GM12878 (cell line): Measurements from ENCODE around the gene CAMTA1. TPM values are rescaled to one million over a fixed set of nuclear protein-coding genes. Genes with fewer than 3 reads are reported as not detected.

ENCODE experiments used
- ATAC-seq: fragments of 200-7000 bp; cut with Tn5 transposase; 3 replicates; pipeline ENCODE4 v1.9.1; 2020; ENCODE audit warnings: mild to moderate bottlenecking, moderate library complexity
- BruUV-seq: library from RNA; stranded (reverse); fragments of 400-500 nt; replicated peaks from 2 replicates; lab custom pipeline; 2021; lab: Mats Ljungman, UMichigan
- CTCF ChIA-PET: fragments of 300-600 bp; sonication (Branson Sonifier 250); formaldehyde crosslinking; extraction: SDS; loops from one replicate; lab custom pipeline; 2021; ENCODE audit warnings: inconsistent platforms; lab: Yijun Ruan, JAX
- POLR2A ChIA-PET: fragments of 350-600 bp; formaldehyde crosslinking; extraction: SDS; loops from one replicate; lab custom pipeline; 2021; ENCODE audit warnings: inconsistent platforms; lab: Charles Lee
- RAD21 ChIA-PET: fragments of 300-600 bp; sonication (Branson Sonifier 250); formaldehyde crosslinking; loops from one replicate; lab custom pipeline; 2023; ENCODE audit warnings: antibody characterized with exemption; ENCODE audit not compliant: unreplicated experiment; lab: Charles Lee
- SMC1A ChIA-PET: fragments of 300-600 bp; sonication (Branson Sonifier 250); formaldehyde crosslinking; loops from one replicate; lab custom pipeline; 2023; ENCODE audit not compliant: unreplicated experiment, uncharacterized antibody; lab: Charles Lee
- DNase-seq: peaks from one replicate; pipeline ENCODE4 v3.0.0-alpha.2; 2011; ENCODE audit warnings: low read depth, low spot score
- FAIRE-seq: peaks from 3 replicates; lab custom pipeline; 2011; peaks lifted over from hg19 to GRCh38; lab: Jason Lieb, UNC
- H2AFZ ChIP-seq: 2 replicates; pipeline ENCODE4 v1.6.0; 2011; ENCODE audit warnings: low read depth, low read length, control low read depth; ENCODE audit not compliant: control insufficient read depth
- H3K27ac ChIP-seq: 2 replicates; pipeline ENCODE4 v1.5.1; 2011; ENCODE audit warnings: control low read depth; ENCODE audit not compliant: control insufficient read depth, insufficient read depth
- H3K27me3 ChIP-seq, 2 experiments: replicated peaks in 1 of 2; 2 replicates each; pipeline versions ENCODE4 v1.6.0 to v1.6.1; 2011; ENCODE audit warnings: low read length in 1 of 2; ENCODE audit not compliant: control insufficient read depth in 2 of 2, insufficient read depth in 2 of 2
- H3K36me3 ChIP-seq, 2 experiments: 2 replicates each; pipeline ENCODE4 v1.5.1; 2011; ENCODE audit warnings: low read length in 1 of 2; ENCODE audit not compliant: control insufficient read depth in 2 of 2, insufficient read depth in 2 of 2
- H3K4me1 ChIP-seq: 2 replicates; pipeline ENCODE4 v1.6.1; 2011; ENCODE audit warnings: mild to moderate bottlenecking, low read length, moderate library complexity, mixed read lengths; ENCODE audit not compliant: control insufficient read depth, insufficient read depth
- H3K4me2 ChIP-seq: 2 replicates; pipeline ENCODE4 v1.6.0; 2011; ENCODE audit warnings: control low read depth; ENCODE audit not compliant: control insufficient read depth, insufficient read depth
- H3K4me3 ChIP-seq: fragments of 200-600 bp; sonication (generic); 2 replicates; pipeline ENCODE4 v1.5.1; 2016
- H3K79me2 ChIP-seq: 2 replicates; pipeline ENCODE4 v1.6.0; 2011; ENCODE audit warnings: low read length; ENCODE audit not compliant: control insufficient read depth, insufficient read depth
- H3K9ac ChIP-seq: 2 replicates; pipeline ENCODE4 v1.8.0; 2011; ENCODE audit warnings: low read length, control low read depth, mixed read lengths; ENCODE audit not compliant: control insufficient read depth, insufficient read depth
- H3K9me3 ChIP-seq: replicated peaks from 3 replicates; pipeline ENCODE4 v1.5.1; 2011; ENCODE audit warnings: mild to moderate bottlenecking, low read length; ENCODE audit not compliant: control insufficient read depth, insufficient read depth
- H4K20me1 ChIP-seq: 2 replicates; pipeline ENCODE4 v1.6.0; 2011; ENCODE audit not compliant: control insufficient read depth, insufficient read depth
- CREM ChIP-seq: IDR thresholded peaks from 2 replicates; pipeline ENCODE4 v1.6.1; 2014; ENCODE audit warnings: antibody characterized with exemption, low read depth
- HDAC6 ChIP-seq: fragments of 200-600 bp; sonication (generic); IDR thresholded peaks from one replicate; pipeline ENCODE4 v1.8.0; 2017; ENCODE audit warnings: antibody characterized with exemption; ENCODE audit not compliant: unreplicated experiment
- KDM1A ChIP-seq: fragments of 200-600 bp; sonication (generic); IDR thresholded peaks from 2 replicates; pipeline ENCODE4 v1.6.1; 2016; ENCODE audit warnings: borderline replicate concordance
- MTA3 ChIP-seq: IDR thresholded peaks from 2 replicates; pipeline ENCODE4 v1.6.1; 2012; ENCODE audit warnings: low read length, inconsistent platforms, borderline replicate concordance
- RAD51 ChIP-seq: fragments of 450-650 bp; IDR thresholded peaks from 2 replicates; pipeline ENCODE4 v1.6.1; 2016; ENCODE audit warnings: moderate library complexity, mild to moderate bottlenecking, inconsistent platforms
- SIX5 ChIP-seq: IDR thresholded peaks from 2 replicates; pipeline ENCODE4 v1.6.1; 2011; ENCODE audit warnings: mild to moderate bottlenecking, low read depth, low read length, moderate library complexity; ENCODE audit not compliant: severe bottlenecking
- SREBF2 ChIP-seq: IDR thresholded peaks from 2 replicates; pipeline ENCODE4 v1.6.1; 2012; ENCODE audit warnings: mild to moderate bottlenecking, low read length
- ZBED1 ChIP-seq: IDR thresholded peaks from 2 replicates; pipeline ENCODE4 v1.6.1; 2016; ENCODE audit warnings: borderline replicate concordance
- ZZZ3 ChIP-seq: IDR thresholded peaks from 2 replicates; pipeline ENCODE4 v1.6.1; 2011; ENCODE audit warnings: low read depth; ENCODE audit not compliant: control insufficient read depth, insufficient read length
- WGBS: methylation state at CpG from one replicate; pipeline ENCODE4 v1.1.6; 2016; ENCODE audit warnings: low lambda C conversion rate; ENCODE audit not compliant: insufficient replicate concordance, insufficient coverage; ENCODE audit errors: missing lambda C conversion rate; 5-methylcytosine and 5-hydroxymethylcytosine counted together
- in situ Hi-C: fragments of 300-500 bp; cut with MboI; formaldehyde crosslinking; loops from 9 replicates; pipeline ENCODE4 v1.14.3; 2018; ENCODE audit warnings: mixed read lengths
- intact Hi-C: fragments of 100-400 bp; cut with micrococcal nuclease; formaldehyde crosslinking; loops from one replicate; pipeline ENCODE4 v1.14.2; 2022; ENCODE audit not compliant: unreplicated experiment
- polyA plus RNA-seq, 11 experiments: library from polyadenylated mRNA; depleted of rRNA in 4 of 11; unstranded in 6 of 11; stranded (reverse) in 5 of 11; fragments of >200 nt; fragmentation: Nextera tagmentation in 4 of 11; fragmentation: Illumina TruSeq in 1 of 11; extraction: Ambion mirVana in 4 of 11; extraction: Trizol in 1 of 11; gene quantifications; 1 replicate in 1 of 11; 2 replicates in 10 of 11; pipeline versions ENCODE4 v1.2.1 to v1.2.3, GENCODE V29; 2011 to 2016; ENCODE audit warnings: inconsistent platforms in 2 of 11, missing spikeins in 2 of 11, low read depth in 1 of 11
- total RNA-seq, 4 experiments: library from RNA; depleted of rRNA in 3 of 4; stranded (reverse); fragments of >200 nt in 3 of 4; fragmentation: Illumina TruSeq in 1 of 4; extraction: Trizol in 1 of 4; gene quantifications; 2 replicates each; pipeline versions ENCODE4 v1.2.1 to v1.2.3, GENCODE V29; 2013 to 2021
- TF ChIP-seq, protein P1 (sequence below): IDR thresholded peaks from 2 replicates; pipeline ENCODE4 v1.6.1; 2012; ENCODE audit warnings: low read depth, low read length, improper control_type of control experiment
- TF ChIP-seq, protein P2 (sequence below): fragments of 450-650 bp; formaldehyde crosslinking; IDR thresholded peaks from 2 replicates; pipeline ENCODE4 v1.4.0; 2020; ENCODE audit warnings: mild to moderate bottlenecking, moderate library complexity
- TF ChIP-seq, protein P3 (sequence below): fragments of 450-650 bp; IDR thresholded peaks from 2 replicates; pipeline ENCODE4 v1.6.1; 2016; ENCODE audit warnings: mild to moderate bottlenecking

The CAMTA1 gene
- total and polyA plus RNA-seq, 10 of the 15 experiments (the other 5 are each of a cell fraction or from before 2014, with no cell fraction given), result 37.7 to 148 (median 76.4) TPM

DNA sequence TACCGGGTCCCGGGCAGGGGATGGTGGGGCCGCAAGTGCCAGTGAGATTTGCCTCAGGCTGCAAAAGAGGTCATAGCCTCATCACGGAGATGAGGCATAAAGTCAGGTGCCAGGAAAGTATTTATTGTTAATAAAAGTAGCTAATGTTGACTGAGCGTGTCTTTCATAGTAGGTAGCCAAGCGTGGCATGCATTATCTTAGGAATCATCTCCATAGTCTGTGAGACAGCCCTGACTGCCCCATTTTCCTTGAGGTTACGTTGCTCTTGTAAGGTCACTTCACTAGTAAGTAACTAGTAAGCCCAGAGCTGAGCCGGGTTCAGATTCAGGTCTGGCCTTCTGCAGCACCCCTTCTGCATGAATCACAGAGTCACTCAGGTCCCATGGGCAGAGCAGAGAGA, 174.2 kb downstream of the CAMTA1 start:
- ChIA-PET CTCF (interaction anchor here (1.6 kb wide), 1 partner anchor 240 kb away, joined by 4 read pairs; no protein-coding TSS in a partner anchor), SMC1A (no interaction called here)
- in situ Hi-C loops, result no loop called here
- no peak for DNase-seq
- Histone ChIP-seq H3K4me3 (no peak overlapping the region), H3K4me2 (no peak overlapping the region), H3K36me3 (no peaks in the 10 kb centered on the region), H3K9ac (no peak overlapping the region), H2AFZ (no peak overlapping the region), H3K79me2 (no peaks in the 10 kb centered on the region), H3K4me1 (no peaks in the 10 kb centered on the region), H3K9me3 (no peaks in the 10 kb centered on the region)
- ATAC-seq, result no peak
- BruUV-seq, result no TSS peak
- TF ChIP-seq SREBF2, result no peak
- no peak for TF ChIP-seq ZBED1
- no peak for TF ChIP-seq CREM
- TF ChIP-seq, protein P1, sequence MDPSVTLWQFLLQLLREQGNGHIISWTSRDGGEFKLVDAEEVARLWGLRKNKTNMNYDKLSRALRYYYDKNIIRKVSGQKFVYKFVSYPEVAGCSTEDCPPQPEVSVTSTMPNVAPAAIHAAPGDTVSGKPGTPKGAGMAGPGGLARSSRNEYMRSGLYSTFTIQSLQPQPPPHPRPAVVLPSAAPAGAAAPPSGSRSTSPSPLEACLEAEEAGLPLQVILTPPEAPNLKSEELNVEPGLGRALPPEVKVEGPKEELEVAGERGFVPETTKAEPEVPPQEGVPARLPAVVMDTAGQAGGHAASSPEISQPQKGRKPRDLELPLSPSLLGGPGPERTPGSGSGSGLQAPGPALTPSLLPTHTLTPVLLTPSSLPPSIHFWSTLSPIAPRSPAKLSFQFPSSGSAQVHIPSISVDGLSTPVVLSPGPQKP, result no peak
- no peak for TF ChIP-seq SIX5
- no peak for TF ChIP-seq KDM1A
- TF ChIP-seq RAD51, result no peak
- TF ChIP-seq, protein P2, sequence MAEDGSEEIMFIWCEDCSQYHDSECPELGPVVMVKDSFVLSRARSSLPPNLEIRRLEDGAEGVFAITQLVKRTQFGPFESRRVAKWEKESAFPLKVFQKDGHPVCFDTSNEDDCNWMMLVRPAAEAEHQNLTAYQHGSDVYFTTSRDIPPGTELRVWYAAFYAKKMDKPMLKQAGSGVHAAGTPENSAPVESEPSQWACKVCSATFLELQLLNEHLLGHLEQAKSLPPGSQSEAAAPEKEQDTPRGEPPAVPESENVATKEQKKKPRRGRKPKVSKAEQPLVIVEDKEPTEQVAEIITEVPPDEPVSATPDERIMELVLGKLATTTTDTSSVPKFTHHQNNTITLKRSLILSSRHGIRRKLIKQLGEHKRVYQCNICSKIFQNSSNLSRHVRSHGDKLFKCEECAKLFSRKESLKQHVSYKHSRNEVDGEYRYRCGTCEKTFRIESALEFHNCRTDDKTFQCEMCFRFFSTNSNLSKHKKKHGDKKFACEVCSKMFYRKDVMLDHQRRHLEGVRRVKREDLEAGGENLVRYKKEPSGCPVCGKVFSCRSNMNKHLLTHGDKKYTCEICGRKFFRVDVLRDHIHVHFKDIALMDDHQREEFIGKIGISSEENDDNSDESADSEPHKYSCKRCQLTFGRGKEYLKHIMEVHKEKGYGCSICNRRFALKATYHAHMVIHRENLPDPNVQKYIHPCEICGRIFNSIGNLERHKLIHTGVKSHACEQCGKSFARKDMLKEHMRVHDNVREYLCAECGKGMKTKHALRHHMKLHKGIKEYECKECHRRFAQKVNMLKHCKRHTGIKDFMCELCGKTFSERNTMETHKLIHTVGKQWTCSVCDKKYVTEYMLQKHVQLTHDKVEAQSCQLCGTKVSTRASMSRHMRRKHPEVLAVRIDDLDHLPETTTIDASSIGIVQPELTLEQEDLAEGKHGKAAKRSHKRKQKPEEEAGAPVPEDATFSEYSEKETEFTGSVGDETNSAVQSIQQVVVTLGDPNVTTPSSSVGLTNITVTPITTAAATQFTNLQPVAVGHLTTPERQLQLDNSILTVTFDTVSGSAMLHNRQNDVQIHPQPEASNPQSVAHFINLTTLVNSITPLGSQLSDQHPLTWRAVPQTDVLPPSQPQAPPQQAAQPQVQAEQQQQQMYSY, result no peak
- TF ChIP-seq, protein P3, sequence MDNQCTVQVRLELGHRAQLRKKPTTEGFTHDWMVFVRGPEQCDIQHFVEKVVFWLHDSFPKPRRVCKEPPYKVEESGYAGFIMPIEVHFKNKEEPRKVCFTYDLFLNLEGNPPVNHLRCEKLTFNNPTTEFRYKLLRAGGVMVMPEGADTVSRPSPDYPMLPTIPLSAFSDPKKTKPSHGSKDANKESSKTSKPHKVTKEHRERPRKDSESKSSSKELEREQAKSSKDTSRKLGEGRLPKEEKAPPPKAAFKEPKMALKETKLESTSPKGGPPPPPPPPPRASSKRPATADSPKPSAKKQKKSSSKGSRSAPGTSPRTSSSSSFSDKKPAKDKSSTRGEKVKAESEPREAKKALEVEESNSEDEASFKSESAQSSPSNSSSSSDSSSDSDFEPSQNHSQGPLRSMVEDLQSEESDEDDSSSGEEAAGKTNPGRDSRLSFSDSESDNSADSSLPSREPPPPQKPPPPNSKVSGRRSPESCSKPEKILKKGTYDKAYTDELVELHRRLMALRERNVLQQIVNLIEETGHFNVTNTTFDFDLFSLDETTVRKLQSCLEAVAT, result no peak
- no peak for TF ChIP-seq HDAC6
- TF ChIP-seq ZZZ3, result no peak
- no peak for TF ChIP-seq MTA3
- TF ChIP-seq, all 136 proteins: peak for 0
- Histone ChIP-seq H3K27ac (no peak overlapping the region), H4K20me1 (no peaks in the 10 kb centered on the region), H3K27me3 (peaks cover 0 to 3% of the 10 kb centered on the region in 2 experiments; a peak in 2 of 4 replicates)
- 33% methylated on average over 8 of the region's 8 CpGs for WGBS
- FAIRE-seq, result no peak
- RAD21 ChIA-PET, result no interaction called here
- POLR2A ChIA-PET, result no interaction called here
- intact Hi-C loops, result no loop called here
